ENCODE data around the gene TMEM219. TPM values are rescaled to one million over a fixed set of nuclear protein-coding genes. Genes with fewer than 3 reads are reported as not detected.

TMEM219 gene
- total and polyA plus RNA-seq, 11 donors: 58.9 to 121 (median 69.8) TPM

DNA sequence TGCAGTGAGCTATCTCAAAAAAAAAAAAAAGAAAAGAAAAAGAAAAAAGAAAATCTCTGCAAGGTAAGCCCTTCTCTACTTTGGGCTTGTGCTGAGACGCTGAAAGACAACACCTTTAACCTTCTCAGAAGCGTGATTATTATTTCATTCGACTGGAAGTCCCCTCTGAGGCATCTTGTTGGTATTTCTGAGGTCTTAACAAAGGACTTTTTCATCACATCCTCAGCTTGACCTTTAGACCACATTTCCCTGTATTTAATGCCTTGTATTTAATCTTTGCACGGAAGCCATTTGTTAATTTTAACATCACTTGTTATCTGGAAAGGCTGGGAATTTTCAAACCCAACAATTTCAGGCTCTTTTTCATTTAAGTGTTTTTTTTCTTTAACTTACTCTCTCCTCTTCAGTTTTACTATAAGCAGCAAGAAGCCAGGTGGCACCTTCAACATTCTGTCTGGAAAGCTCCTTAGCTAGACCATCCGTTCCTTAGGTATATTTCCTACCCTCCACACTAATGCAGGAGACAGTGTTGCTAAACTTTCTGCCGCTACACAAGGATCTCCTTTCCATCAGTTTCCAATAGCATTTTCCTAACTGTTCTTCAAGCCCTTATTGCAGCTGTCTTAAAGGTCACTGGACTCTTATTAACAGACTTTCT lies 46.2 kb upstream of the TMEM219 start:
- H3K4me3 ChIP-seq: no peak overlapping the region
- H3K4me1 ChIP-seq: no peaks in the 10 kb centered on the region
- intact Hi-C loops (cut with DNase I): loop anchor here in 1 of 10 donors (10.0 kb wide), 1 partner anchor 61 kb away; no protein-coding TSS in a partner anchor
- WGBS, 4 donors: 70 to 77% (median 72%) methylated on average over 6 of the region's 6 CpGs
- H3K9me3 ChIP-seq: no peaks in the 10 kb centered on the region
- no peaks in the 10 kb centered on the region for H3K27me3 ChIP-seq
- ATAC-seq (no peak), DNase-seq (no peak)
- TF ChIP-seq, protein P1, sequence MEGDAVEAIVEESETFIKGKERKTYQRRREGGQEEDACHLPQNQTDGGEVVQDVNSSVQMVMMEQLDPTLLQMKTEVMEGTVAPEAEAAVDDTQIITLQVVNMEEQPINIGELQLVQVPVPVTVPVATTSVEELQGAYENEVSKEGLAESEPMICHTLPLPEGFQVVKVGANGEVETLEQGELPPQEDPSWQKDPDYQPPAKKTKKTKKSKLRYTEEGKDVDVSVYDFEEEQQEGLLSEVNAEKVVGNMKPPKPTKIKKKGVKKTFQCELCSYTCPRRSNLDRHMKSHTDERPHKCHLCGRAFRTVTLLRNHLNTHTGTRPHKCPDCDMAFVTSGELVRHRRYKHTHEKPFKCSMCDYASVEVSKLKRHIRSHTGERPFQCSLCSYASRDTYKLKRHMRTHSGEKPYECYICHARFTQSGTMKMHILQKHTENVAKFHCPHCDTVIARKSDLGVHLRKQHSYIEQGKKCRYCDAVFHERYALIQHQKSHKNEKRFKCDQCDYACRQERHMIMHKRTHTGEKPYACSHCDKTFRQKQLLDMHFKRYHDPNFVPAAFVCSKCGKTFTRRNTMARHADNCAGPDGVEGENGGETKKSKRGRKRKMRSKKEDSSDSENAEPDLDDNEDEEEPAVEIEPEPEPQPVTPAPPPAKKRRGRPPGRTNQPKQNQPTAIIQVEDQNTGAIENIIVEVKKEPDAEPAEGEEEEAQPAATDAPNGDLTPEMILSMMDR (IDR thresholded peaks at IDR 0.05): no peak
- TF ChIP-seq POLR2A (IDR thresholded peaks at IDR 0.05): no peak
- peaks cover 0 to 56% (median 44%) of the 10 kb centered on the region in 9 donors for H3K36me3 ChIP-seq
- H3K27ac ChIP-seq: no peak overlapping the region

DNA sequence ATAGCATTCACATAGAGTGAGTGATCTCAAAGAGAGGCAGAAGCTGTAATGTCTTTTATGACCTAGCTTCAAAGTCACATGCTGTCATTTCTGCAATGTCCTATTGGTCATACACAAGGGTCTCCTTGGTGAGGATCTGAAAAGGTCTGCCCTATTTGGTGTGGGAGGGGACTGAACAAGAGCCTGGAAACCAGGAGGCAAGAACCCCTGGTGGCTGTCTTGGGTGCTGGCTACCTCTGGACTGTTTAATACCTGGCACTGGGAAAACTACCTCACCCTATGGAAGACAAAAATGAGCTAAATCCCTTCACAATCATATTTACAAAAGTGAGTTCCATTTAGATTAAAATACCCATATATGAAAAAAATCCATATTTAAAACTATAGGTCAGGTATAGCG lies 44.9 kb upstream of the TMEM219 start:
- no peaks in the 10 kb centered on the region for H3K27me3 ChIP-seq
- ATAC-seq (no peak), DNase-seq (no peak)
- H3K4me3 ChIP-seq: no peak overlapping the region
- intact Hi-C loops (cut with DNase I): loop anchor here in 1 of 10 donors (10.0 kb wide), 1 partner anchor 62 kb away; no protein-coding TSS in a partner anchor
- TF ChIP-seq, protein P1 (IDR thresholded peaks at IDR 0.05): no peak
- no peak for TF ChIP-seq POLR2A (IDR thresholded peaks at IDR 0.05)
- H3K36me3 ChIP-seq: peaks cover 0 to 69% (median 56%) of the 10 kb centered on the region in 9 donors
- H3K27ac ChIP-seq: no peak overlapping the region
- H3K4me1 ChIP-seq: no peaks in the 10 kb centered on the region
- WGBS, 4 donors: 90 to 100% (median 98%) methylated on average over 1 of the region's 1 CpG
- H3K9me3 ChIP-seq: no peaks in the 10 kb centered on the region

- DNase-seq: no peak
- Histone ChIP-seq H3K27me3 (no peaks in the 10 kb centered on the region), H3K36me3 (peaks cover 0 to 75% (median 63%) of the 10 kb centered on the region in 9 donors), H3K4me3 (no peak overlapping the region), H3K27ac (no peak overlapping the region), H3K9me3 (no peaks in the 10 kb centered on the region), H3K4me1 (peaks cover 4 to 16% (median 11%) of the 10 kb centered on the region in 12 donors)
- no peak for ATAC-seq
- TF ChIP-seq, protein P1 (IDR thresholded peaks at IDR 0.05): no peak
- no peak for TF ChIP-seq POLR2A (IDR thresholded peaks at IDR 0.05)
- 81 to 88% (median 84%) methylated on average over 6 of the region's 6 CpGs for WGBS, 4 donors
- intact Hi-C loops (cut with DNase I): loop anchor here in 2 of 10 donors (10.0 kb wide), 1 partner anchor 84 kb away; no protein-coding TSS in a partner anchor
These were observed 41.4 kb upstream of the TMEM219 start for GRCh38 chr16:29920288-29921033.

- no peaks in the 10 kb centered on the region for H3K27me3 ChIP-seq
- H3K36me3 ChIP-seq: peaks cover 0 to 72% (median 63%) of the 10 kb centered on the region in 9 donors
- no peak for DNase-seq
- H3K4me1 ChIP-seq: peaks cover 4 to 16% (median 11%) of the 10 kb centered on the region in 12 donors
- intact Hi-C loops (cut with DNase I): loop anchor here in 2 of 10 donors (10.0 kb wide), 1 partner anchor 84 kb away; no protein-coding TSS in a partner anchor
- ATAC-seq: no peak
- no peak overlapping the region for H3K4me3 ChIP-seq
- no peaks in the 10 kb centered on the region for H3K9me3 ChIP-seq
- no peak overlapping the region for H3K27ac ChIP-seq
- TF ChIP-seq POLR2A (IDR thresholded peaks at IDR 0.05): no peak
- TF ChIP-seq, protein P1 (IDR thresholded peaks at IDR 0.05): no peak
- WGBS, 4 donors: 64 to 90% (median 85%) methylated on average over 3 of the region's 3 CpGs
These were observed 40.9 kb upstream of the TMEM219 start for GRCh38 chr16:29921034-29921385.
